Epithelial cell of esophagus (primary cell): Measurements from ENCODE around the gene CYFIP1.
A peak's percentile ranks its signal among the peaks of the same experiment; 100 is the strongest.

Experiments
- DNase-seq: peaks from one replicate; pipeline ENCODE4 v3.0.0; 2010; ENCODE audit warnings: low read depth
- H3K4me3 ChIP-seq: 2 replicates; pipeline ENCODE4 v1.5.1; 2011; ENCODE audit warnings: mild to moderate bottlenecking, low read length, control low read depth
- CTCF ChIP-seq: IDR thresholded peaks from 2 replicates; pipeline ENCODE4 v1.5.1; 2011; ENCODE audit warnings: low read depth, mild to moderate bottlenecking, low read length, control low read depth, inconsistent platforms; ENCODE audit not compliant: insufficient read depth; ENCODE audit errors: missing control alignments

CYFIP1 gene

DNA sequence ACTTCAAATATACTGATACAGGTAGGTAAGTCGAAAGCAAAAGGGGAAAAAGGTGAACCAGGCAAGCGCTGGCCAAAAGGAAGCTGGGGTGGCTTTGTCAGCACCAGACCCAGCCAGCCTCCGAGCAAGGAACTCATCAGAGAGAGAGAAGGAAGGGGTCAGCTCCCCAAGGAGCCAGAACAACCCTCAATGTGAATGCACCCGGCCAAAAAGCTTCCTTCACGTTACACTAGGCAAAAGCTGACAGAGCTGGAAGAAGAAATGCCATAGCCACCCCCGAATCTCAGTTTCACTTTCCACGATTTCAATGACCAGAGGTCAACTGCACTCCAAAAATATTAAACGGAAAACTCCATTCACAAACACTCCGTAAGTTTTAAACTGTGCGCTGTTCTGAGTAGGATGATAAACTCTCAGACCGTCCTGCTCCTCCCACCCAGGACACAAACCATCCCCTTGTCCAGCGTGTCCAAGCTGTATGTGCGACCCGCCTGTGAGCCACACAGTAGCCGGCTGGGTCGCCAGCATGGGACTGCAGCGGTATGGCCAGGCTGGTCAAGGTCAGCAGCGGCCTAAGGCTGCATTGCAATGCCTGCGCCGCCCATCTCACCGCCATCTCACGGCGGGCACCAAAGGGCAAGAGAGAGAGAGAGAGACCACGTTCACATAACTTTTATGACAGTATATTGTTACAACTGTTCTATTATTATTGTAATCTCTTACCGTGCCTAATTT lies 29.7 kb downstream of the CYFIP1 start:
- no peak overlapping the region for H3K4me3 ChIP-seq
- no peak for DNase-seq
- no peak for TF ChIP-seq CTCF

- DNase-seq, result peak; percentile 60
- TF ChIP-seq CTCF, result no peak
- no peak overlapping the region for H3K4me3 ChIP-seq
Observed at GRCh38 chr15:22949074-22949547, 31.1 kb downstream of the CYFIP1 start.

GRCh38 chr15:22948056-22948455 lies 32.1 kb downstream of the CYFIP1 start:
- no peak overlapping the region for H3K4me3 ChIP-seq
- TF ChIP-seq CTCF, result no peak
- no peak for DNase-seq

DNA sequence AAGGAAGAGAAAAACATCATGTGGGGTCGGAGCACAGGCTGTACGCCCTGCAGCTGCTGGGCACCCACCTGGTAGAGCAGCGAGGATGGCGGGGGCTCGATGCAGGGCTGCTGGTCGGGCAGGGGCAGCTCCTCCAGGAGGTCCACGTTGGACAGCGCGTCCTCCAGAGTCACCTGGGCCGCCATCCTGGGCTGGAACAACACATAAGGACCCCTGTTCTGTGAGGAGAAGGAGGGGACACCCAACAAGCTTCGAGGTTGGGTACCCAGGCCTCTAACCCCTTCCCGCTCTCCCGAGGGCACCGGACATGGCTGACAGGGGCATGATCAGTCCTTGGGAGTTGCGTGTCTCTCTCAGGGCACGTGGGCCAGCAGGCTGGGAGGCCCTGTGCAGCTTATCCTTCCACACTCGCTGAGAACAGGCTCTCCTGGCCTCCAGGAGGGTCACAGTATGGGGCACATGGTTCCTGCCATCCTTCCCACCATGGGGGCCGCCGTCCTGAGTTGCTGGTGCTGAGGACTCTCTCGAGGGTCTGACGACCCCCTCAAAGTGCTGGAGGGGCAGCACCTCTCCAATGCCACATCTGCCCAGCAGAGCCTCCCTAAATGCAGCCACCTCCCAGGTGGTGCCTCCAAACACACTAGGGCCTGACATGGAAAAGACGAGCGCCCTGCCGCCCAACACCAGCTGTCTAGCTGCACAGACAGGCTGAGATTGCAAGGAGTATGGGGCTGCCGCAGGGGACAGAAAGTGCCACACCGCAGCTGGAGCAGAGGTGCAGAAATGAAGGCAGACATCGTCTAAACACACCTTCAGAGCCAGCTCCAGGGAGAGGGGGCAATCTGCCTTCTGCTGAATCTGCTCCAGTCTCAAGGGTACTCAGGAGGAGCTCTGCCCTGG lies 32.8 kb downstream of the CYFIP1 start:
- no peak for DNase-seq
- H3K4me3 ChIP-seq, result no peak overlapping the region
- no peak for TF ChIP-seq CTCF

DNA sequence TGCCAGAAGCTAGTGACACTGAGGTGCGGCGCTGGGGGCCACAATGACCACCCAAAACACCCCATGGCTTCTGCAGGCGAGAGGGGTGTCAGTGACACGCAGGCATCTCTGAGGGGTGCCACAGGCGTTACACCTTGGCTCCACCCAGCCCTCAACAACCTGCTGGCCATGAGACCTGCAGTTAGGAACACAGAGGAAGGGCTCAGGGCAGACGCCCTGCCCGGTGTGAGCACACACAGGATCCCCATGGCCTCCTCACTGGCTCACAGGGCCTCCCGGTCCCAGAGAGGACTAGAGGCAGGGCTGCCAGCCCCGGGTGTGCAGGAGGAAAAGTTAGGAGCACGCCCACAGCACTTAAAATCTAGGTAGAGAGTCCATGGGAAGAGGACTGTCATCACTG lies 35.1 kb downstream of the CYFIP1 start:
- no peak for DNase-seq
- no peak for TF ChIP-seq CTCF
- no peak overlapping the region for H3K4me3 ChIP-seq

DNA sequence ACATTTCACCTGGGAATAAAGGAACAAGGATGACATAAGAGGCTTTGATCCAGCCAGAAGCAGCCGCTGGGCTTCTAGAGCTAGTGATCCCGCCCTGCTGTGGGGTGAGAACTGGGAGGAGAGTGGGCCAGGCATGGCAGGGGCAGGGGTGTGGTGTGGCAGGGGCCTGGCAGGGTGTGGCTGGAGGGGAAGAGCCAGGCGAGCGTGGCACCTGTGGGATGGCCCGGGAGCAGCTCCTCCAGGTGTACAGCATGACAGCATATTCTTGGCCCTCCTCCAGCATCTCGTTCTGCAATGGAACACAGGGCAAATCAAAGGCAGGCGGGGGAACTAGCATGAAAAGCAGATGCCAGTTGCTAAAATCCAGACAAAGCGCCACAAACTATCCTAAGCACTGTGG lies 35.5 kb downstream of the CYFIP1 start:
- no peak for TF ChIP-seq CTCF
- DNase-seq, result peak; percentile 83
- H3K4me3 ChIP-seq, result no peak overlapping the region
